ENCODE results near the gene GABBR2.

GABBR2 gene

DNA sequence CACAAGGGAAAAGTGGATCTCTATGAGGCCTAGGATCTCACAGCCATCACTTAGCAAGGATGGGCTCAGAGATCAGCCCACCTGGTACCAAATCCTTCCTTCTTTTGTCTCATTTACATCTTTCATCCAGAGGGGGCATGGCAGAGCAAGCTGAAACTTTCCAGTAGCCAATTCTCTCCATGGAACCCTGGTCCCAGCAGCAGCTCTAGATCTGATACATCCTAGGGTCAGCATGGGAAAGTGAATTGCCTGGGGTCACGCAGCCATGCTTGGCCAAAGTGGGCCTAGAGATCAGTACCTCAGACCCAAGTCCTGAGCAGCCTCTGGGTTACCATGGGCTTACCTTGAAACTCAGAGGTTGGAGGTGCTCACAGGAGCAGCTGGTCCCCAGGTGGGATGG is 170.5 kb downstream of the GABBR2 start:
- no peak for DNase-seq
- Mint-ChIP-seq H3K36me3 (ENCODE audit: low read depth) (no peaks in the 10 kb centered on the region), H3K27ac (no peak overlapping the region), H3K27me3 (peaks cover 11% of the 10 kb centered on the region), H3K4me1 (no peaks in the 10 kb centered on the region), H3K9me3 (no peaks in the 10 kb centered on the region), H3K4me3 (no peak overlapping the region)
- no peak for ATAC-seq

DNA sequence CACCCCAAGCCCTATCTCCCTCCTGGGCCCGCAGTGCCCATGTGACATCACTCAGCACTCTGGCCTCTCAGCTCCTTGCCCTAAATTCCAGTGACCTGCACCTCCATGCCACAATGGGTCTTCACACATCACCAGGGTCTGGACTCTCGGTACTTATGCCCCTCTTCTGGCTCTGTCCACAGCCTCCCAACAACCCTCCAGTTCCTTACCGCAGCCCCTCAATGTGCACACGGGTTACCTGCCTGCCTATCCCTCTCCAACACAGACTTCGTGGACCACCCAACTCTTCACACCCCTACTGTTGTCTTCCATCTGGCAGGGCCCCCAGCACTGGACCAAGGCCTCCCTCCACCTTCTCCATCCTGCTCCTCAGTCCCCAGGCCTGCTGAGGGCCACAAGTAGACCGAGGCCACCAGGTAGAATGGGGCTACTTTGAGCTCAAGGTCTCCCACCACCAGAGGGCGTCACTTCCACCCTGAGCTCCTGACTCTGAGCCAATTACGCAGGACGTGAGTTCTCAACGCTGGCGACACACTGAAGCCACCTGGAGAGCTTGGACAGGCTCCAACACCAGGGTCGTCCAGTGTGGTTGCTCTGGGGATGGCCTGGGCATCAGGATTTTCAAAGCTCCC is 172.1 kb downstream of the GABBR2 start:
- no peaks in the 10 kb centered on the region for H3K4me1 Mint-ChIP-seq
- no peak overlapping the region for H3K27ac Mint-ChIP-seq
- no peaks in the 10 kb centered on the region for H3K9me3 Mint-ChIP-seq
- ATAC-seq (peak; percentile 48), DNase-seq (peak; percentile 56)
- H3K4me3 Mint-ChIP-seq: no peak overlapping the region
- H3K36me3 Mint-ChIP-seq (ENCODE audit: low read depth): no peaks in the 10 kb centered on the region
- H3K27me3 Mint-ChIP-seq: peaks cover 8% of the 10 kb centered on the region

DNA sequence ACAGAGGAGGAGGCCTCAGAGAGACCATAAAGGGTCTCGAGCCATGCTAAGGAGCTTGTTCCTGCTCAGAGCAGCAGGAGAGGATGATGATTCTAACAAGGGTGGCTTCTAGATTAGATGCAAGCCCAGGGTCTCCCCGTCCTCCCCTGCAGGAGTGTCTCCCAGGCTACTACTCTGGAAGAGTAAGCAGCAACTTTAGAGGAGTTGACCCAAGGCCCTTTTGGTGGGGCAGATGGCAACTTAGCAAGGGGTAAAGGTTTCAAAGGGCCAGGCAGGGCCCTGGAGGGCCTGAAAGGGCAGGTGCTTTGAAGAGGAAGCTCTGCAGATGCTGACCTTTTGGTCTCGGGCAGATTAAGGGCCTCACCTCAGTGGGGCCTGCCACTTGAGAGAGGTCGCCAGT is 174.9 kb downstream of the GABBR2 start:
- no peaks in the 10 kb centered on the region for H3K9me3 Mint-ChIP-seq
- no peak overlapping the region for H3K27ac Mint-ChIP-seq

DNA sequence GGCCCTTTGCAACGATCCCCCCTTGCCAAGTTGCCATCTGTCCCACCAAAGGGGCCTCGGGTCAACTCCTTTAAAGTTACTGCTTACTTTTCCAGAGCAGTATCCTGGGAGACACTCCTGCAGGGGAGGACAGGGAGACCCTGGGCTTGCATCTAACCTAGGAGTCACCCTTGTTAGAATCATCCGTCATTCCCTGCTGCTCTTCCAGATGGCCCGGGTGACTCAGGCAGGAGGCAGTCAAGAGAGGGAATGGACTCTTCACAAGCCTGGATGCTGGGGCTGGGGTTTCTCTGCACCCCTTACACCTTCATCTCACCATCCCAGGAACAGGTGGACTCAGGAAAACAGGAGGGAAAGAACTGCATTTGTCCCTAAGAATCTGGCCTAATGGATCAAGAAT is 175.6 kb downstream of the GABBR2 start:
- DNase-seq (no peak), ATAC-seq (no peak)
- Mint-ChIP-seq H3K27me3 (peaks cover 10% of the 10 kb centered on the region), H3K36me3 (ENCODE audit: low read depth) (no peaks in the 10 kb centered on the region), H3K4me3 (no peak overlapping the region), H3K27ac (no peak overlapping the region), H3K9me3 (no peaks in the 10 kb centered on the region), H3K4me1 (no peaks in the 10 kb centered on the region)

More for the DNA sequence above, 174.9 kb downstream of the GABBR2 start:
- Mint-ChIP-seq H3K4me3 (no peak overlapping the region), H3K27me3 (peaks cover 9% of the 10 kb centered on the region), H3K4me1 (no peaks in the 10 kb centered on the region), H3K36me3 (ENCODE audit: low read depth) (no peaks in the 10 kb centered on the region)
- ATAC-seq: no peak
- DNase-seq: no peak

DNA sequence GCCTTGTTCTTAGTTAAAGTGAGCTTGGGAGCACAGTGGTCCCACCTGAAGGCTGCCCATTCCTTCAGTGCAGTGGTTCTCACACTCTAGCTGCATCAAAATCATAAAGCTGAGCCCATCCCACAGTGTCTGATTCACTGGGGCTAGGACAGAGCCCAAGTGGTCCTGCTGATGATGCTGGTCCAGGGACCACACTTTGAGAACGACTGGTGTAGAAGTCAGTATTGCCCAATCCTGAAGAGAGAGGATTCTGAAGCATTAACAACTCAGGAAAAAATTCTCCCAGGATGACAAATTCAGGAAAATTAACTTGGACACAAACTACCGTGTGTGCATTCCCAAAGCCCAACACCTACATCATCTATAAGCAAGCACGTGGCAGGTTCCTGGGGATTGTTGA is 176.2 kb downstream of the GABBR2 start:
- H3K36me3 Mint-ChIP-seq (ENCODE audit: low read depth): no peaks in the 10 kb centered on the region
- DNase-seq (no peak), ATAC-seq (no peak)
- H3K4me1 Mint-ChIP-seq: no peaks in the 10 kb centered on the region
- no peaks in the 10 kb centered on the region for H3K9me3 Mint-ChIP-seq
- no peak overlapping the region for H3K4me3 Mint-ChIP-seq
- H3K27ac Mint-ChIP-seq: no peak overlapping the region
- H3K27me3 Mint-ChIP-seq: peaks cover 11% of the 10 kb centered on the region

DNA sequence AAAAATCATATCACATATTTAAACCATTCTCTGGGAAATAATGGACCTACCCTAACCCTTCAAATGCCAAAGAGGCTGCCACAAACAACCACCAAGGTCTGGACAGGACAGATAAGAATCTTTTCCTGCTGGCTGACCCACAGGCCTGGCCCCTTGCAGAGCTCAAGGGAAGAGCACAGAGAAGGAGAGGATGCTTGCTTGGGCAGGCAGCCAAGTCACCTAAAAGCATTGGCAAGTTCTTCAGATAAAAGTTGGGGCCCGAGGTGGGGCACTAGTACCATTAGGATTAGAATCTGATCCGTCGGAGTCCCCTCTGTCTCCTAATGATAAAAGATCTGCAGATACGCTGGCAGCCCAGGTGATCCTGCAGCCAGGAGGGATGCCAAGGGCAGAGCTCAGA is 176.6 kb downstream of the GABBR2 start:
- Mint-ChIP-seq H3K36me3 (ENCODE audit: low read depth) (no peaks in the 10 kb centered on the region), H3K4me1 (no peaks in the 10 kb centered on the region), H3K9me3 (no peaks in the 10 kb centered on the region), H3K27me3 (peaks cover 11% of the 10 kb centered on the region), H3K27ac (no peak overlapping the region), H3K4me3 (no peak overlapping the region)
- DNase-seq (no peak), ATAC-seq (no peak)

DNA sequence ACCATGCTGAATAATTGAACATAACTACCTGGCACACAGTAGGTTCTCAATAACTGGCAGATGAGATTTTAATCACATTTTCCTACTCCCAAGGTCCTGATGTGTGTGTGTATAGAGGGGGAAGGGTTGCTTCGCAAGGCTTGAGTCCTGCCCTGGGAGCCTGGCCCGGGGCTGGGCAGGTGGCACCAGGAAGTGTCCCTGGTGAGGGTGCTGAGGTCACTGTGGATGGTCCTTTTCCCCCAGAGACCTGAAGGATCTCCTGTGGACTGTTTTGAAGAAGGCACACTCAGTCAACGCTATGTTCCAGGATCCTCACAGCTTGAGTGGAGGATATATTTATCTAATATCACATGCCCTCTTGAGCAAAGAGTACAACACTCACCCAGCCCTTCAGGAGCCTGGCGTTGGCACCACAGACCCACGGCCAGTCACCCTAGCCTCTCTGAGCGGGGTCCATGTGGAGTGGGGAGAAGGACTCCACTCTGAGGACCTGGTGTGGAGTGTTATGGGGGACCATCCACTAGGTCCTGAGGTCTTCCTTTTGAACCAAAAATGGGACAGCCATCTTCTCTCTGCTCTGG is 177.8 kb downstream of the GABBR2 start:
- no peaks in the 10 kb centered on the region for H3K4me1 Mint-ChIP-seq
- DNase-seq (no peak), ATAC-seq (no peak)
- H3K36me3 Mint-ChIP-seq (ENCODE audit: low read depth): no peaks in the 10 kb centered on the region
- H3K27ac Mint-ChIP-seq: no peak overlapping the region
- H3K27me3 Mint-ChIP-seq: peaks cover 14% of the 10 kb centered on the region
- H3K9me3 Mint-ChIP-seq: peaks cover 4% of the 10 kb centered on the region
- H3K4me3 Mint-ChIP-seq: no peak overlapping the region

DNA sequence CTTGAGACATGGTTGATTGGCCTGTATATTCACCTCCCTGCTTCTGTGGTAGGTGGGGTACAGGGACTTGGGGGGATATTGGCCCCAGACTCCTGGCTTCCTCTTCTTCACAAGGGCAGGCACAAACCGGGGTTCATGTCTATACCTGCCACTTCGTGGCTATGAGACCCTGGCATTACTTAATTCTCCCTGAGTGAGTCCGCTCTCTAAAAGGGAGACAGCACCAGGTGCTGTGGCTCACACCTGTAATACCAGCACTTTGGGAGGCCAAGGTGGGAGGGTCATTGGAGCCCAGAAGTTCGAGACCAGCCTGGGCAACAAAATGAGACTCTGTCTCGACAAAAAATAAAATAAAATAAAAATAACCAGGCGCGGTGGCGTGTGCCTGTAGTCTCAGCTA is 178.5 kb downstream of the GABBR2 start:
- H3K4me3 Mint-ChIP-seq: no peak overlapping the region
- H3K9me3 Mint-ChIP-seq: peaks cover 4% of the 10 kb centered on the region
- no peaks in the 10 kb centered on the region for H3K4me1 Mint-ChIP-seq
- ATAC-seq (no peak), DNase-seq (no peak)
- H3K27ac Mint-ChIP-seq: no peak overlapping the region
- H3K27me3 Mint-ChIP-seq: peaks cover 14% of the 10 kb centered on the region
- H3K36me3 Mint-ChIP-seq (ENCODE audit: low read depth): no peaks in the 10 kb centered on the region

DNA sequence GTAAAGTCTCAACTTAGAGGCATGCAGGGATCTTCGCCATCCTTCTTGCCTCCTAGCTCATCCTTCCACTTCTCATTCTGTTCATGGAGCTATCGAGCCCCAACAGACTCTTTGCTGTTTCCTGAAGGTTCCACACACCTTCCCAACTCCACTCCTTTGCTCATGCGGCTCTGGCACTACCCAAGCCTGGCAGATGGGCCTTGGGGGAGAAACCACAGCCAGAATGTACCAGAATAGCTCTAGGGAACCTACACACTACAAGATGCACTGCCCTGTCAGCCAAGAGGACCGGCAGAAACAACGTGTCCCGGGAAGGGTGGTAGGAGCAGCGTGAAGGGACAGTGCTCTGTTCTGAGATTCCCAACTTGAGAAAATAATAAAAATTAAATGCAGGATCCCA is 178.9 kb downstream of the GABBR2 start:
- Mint-ChIP-seq H3K4me1 (no peaks in the 10 kb centered on the region), H3K27me3 (peaks cover 17% of the 10 kb centered on the region), H3K27ac (no peak overlapping the region), H3K4me3 (no peak overlapping the region), H3K9me3 (peaks cover 4% of the 10 kb centered on the region), H3K36me3 (ENCODE audit: low read depth) (no peaks in the 10 kb centered on the region)
- ATAC-seq: no peak
- DNase-seq: no peak

DNA sequence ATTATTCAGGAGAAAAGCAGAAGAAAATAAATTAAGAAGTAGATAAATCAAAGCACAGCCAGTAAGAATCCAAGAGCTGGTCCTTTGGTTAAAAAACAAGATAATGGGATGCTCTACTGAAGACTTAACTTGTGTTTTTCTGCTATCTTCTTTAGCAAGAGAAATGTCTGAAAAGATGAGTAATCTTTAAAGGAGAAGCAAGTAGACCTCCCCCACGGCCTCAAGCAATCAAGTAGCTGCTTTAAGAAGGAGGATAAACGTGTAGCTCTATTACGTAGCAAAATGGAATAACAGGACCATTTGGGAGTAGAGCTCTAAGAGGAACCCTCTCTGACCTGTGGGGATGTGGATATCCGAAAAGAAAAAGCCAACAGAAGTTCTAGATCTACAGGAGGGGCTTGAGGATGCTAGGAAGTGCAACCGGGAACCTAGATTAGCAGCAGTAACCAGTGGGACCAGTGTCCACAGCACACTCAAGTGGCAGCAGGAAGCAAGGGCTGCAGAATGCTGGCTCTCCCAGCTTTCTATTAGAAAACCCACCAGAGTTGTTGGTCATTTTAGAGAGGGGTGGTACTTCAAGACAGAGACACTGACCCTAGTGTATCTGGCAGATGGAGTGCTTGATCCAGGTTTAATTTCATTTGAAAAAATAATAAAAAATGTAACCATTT is 185.4 kb downstream of the GABBR2 start:
- DNase-seq (no peak), ATAC-seq (no peak)
- Mint-ChIP-seq H3K9me3 (peaks cover 4% of the 10 kb centered on the region), H3K27me3 (peaks cover 48% of the 10 kb centered on the region), H3K4me3 (no peak overlapping the region), H3K4me1 (no peaks in the 10 kb centered on the region), H3K36me3 (ENCODE audit: low read depth) (no peaks in the 10 kb centered on the region), H3K27ac (no peak overlapping the region)

DNA sequence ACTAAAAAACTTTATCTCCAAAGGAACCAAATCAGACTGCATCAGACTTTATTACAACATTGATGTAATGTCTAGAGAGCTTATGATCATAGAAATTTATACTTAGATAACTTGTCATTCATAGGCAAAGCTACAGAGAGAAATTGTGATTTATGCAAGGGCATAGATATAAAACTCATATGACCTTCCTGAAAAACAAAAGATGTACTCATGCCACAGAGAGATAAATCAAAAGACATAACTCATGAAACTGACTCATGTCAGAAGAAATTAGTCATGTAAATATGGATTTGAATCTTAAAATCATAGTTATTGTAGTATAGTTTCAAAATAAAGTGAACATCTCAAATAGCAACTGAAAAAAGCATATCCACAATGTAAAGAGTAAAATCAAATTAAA is 186.2 kb downstream of the GABBR2 start:
- no peak for ATAC-seq
- DNase-seq: no peak

DNA sequence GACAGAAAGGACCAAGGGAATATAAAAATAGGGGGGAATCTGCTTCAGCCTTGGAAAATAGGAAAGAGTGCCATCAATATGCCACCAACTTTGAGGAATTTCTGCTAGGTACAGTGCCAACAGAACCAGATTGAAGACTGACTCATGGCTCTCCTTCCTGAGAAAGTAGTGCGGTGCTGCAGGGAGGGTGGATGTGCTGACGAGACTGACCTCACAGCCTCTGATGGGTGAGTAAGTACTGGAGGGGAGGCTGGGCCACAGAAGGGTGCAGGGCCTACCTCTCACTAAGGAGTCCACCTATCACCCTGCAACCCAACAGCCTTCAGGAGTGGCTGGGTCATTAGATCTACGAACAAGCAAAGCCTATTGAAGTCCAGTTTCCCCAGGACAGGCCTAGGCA is 187.6 kb downstream of the GABBR2 start:
- no peak for DNase-seq
- ATAC-seq: no peak
- Mint-ChIP-seq H3K4me1 (no peaks in the 10 kb centered on the region), H3K9me3 (peaks cover under 1% of the 10 kb centered on the region), H3K36me3 (ENCODE audit: low read depth) (no peaks in the 10 kb centered on the region), H3K27ac (no peak overlapping the region), H3K4me3 (no peak overlapping the region), H3K27me3 (peaks cover 42% of the 10 kb centered on the region)

More for the DNA sequence above, 186.2 kb downstream of the GABBR2 start:
- no peaks in the 10 kb centered on the region for H3K4me1 Mint-ChIP-seq
- H3K27ac Mint-ChIP-seq: no peak overlapping the region
- no peak overlapping the region for H3K4me3 Mint-ChIP-seq
- H3K9me3 Mint-ChIP-seq: peaks cover 4% of the 10 kb centered on the region
- no peaks in the 10 kb centered on the region for H3K36me3 Mint-ChIP-seq (ENCODE audit: low read depth)
- peaks cover 46% of the 10 kb centered on the region for H3K27me3 Mint-ChIP-seq

DNA sequence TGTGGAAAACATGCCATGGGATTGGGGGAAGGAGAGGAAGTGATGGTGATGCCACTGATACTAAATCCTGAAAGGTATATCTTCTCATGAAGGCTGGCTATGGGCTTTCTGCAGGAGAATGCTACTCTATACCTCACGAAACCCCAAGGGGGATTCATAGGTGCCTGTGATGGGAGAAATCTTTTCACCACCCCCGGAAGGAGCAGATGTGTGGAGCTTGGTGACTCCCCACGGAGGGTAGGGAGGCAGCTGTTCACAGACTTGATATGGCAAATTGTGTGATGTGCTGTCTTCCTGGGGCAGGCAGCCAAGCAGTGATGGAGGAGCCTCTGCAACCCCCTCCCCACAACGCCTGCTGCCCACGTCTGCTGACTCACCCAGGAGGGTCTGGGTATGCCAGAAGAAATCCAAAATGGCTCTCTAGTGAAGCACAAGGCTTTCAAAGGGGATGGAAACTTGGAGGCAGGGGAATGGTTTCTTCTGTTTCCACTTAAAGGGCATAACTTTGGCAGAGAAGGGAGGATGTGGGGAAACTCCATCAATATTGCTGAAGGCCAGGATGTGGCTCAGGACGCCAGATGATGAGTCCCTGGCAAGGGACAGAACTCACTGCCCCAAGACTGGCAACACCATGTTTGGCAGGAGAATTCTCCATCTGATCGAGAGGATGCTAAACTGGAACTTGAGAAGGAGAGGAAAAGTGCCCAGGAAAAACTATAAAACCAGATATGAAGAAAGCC is 188.3 kb downstream of the GABBR2 start:
- Mint-ChIP-seq H3K27me3 (peaks cover 39% of the 10 kb centered on the region), H3K4me1 (no peaks in the 10 kb centered on the region), H3K27ac (no peak overlapping the region), H3K4me3 (no peak overlapping the region), H3K9me3 (no peaks in the 10 kb centered on the region), H3K36me3 (ENCODE audit: low read depth) (no peaks in the 10 kb centered on the region)
- no peak for DNase-seq
- no peak for ATAC-seq

DNA sequence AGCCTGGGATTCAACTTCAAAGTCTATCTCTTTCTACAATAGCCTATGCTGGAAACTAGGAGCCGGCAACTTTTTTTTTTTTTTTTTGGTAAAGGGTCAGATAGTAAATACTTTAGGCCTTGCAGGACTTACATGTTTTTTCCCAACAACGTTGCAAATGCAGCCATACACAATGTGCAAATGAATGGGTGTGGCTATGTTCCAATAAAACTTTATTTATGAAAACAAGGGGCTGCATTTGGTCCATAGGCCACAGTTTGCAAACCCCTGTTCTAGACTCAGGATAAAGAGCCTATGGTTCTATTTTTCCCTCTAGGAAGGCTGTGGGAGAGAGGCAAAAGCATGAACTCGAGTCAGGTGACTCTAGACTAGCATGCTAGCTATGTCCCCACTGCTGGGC is 189.1 kb downstream of the GABBR2 start:
- no peak overlapping the region for H3K27ac Mint-ChIP-seq

DNA sequence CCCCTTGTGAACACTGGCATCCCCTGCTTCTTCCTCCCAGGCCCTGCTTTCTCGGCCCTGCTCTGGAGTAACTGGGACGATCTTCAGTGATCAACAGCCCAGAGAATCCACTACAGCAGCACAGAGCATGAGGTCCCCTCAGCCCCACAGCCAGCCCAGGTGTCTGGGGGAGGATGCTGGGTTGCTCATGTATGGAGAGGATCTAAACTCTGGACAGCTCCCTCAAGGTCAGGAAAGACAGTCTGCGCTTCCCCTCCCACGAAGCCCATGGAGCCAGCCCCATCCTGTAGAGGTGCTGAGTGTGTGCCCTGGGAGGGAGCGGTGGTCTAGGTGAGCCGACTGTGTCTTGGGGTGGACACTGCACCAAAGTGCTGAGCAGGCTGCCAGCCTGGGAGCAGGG is 190.2 kb downstream of the GABBR2 start:
- no peak overlapping the region for H3K27ac Mint-ChIP-seq
- H3K9me3 Mint-ChIP-seq: no peaks in the 10 kb centered on the region
- H3K4me1 Mint-ChIP-seq: no peaks in the 10 kb centered on the region
- no peak for ATAC-seq
- peaks cover 25% of the 10 kb centered on the region for H3K27me3 Mint-ChIP-seq
- no peak overlapping the region for H3K4me3 Mint-ChIP-seq
- DNase-seq: no peak
- H3K36me3 Mint-ChIP-seq (ENCODE audit: low read depth): no peaks in the 10 kb centered on the region

More for the DNA sequence above, 189.1 kb downstream of the GABBR2 start:
- no peaks in the 10 kb centered on the region for H3K36me3 Mint-ChIP-seq (ENCODE audit: low read depth)
- DNase-seq: no peak
- peaks cover 34% of the 10 kb centered on the region for H3K27me3 Mint-ChIP-seq
- H3K4me3 Mint-ChIP-seq: no peak overlapping the region
- ATAC-seq: no peak
- no peaks in the 10 kb centered on the region for H3K9me3 Mint-ChIP-seq
- H3K4me1 Mint-ChIP-seq: no peaks in the 10 kb centered on the region

Measured in activated naive CD8-positive, alpha-beta T cell treated with anti-CD3 and anti-CD28 coated beads, Interleukin-2, amount 50 U/mL, for 24 hours (primary cell).